ENCODE measurements around the gene SARDH. TPM values are rescaled to one million over a fixed set of nuclear protein-coding genes. Genes with fewer than 3 reads are reported as not detected.
"Not testable (repeated sequence)": the region's sequence is repeated elsewhere in the genome, so short reads cannot be mapped to it uniquely, and the experiment has no call there.

The SARDH gene
- total RNA-seq, 1 experiment from 2014 or later, result 20.9 TPM

DNA sequence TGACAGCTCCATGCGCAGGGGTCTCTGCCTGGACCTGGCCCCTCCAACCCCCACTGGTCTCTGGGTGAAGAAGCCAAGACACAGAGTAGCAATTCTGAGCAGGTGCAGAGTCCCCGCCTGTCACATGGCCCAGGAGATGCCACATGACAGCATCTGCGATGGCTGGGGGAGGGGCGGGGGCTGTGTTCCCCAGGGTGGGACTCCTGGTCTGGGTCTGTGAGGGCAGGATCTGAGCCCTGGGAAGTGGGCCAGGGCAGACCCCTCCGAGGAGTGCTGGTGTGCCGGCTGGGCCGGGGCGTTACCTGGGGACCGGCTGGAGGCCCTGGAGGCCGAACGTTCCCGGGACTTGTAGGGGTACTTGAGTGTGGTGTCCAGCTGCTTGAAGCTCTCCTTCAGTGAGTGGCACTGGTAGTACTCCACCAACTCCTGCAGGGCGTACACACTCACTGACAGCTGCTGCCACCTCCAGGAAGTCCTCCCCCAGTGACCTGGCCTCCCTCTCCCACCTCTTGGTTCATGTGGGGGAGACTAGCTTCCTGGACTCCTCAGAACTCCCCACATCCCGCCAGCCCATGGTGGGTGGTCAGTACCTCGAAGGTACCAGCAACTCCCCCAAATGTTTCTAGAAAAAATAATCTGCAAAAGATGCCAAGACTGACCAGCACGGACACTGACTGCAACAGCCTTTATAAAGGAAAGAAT lies 32.1 kb upstream of the SARDH start:
- Histone ChIP-seq H3K36me3 (peaks cover 89% of the 10 kb centered on the region), H3K27me3 (replicated peaks) (no peaks in the 10 kb centered on the region), H3K27ac (no peak overlapping the region), H3K9me3 (replicated peaks) (peaks cover 9% of the 10 kb centered on the region), H3K4me3 (no peak overlapping the region), H3K4me1 (replicated peaks) (peaks cover 18% of the 10 kb centered on the region)
- DNase-seq (ENCODE audit: low read depth in 1 of 2, low spot score in 2 of 2), result peak in 1 of 2 experiments; percentile 40

DNA sequence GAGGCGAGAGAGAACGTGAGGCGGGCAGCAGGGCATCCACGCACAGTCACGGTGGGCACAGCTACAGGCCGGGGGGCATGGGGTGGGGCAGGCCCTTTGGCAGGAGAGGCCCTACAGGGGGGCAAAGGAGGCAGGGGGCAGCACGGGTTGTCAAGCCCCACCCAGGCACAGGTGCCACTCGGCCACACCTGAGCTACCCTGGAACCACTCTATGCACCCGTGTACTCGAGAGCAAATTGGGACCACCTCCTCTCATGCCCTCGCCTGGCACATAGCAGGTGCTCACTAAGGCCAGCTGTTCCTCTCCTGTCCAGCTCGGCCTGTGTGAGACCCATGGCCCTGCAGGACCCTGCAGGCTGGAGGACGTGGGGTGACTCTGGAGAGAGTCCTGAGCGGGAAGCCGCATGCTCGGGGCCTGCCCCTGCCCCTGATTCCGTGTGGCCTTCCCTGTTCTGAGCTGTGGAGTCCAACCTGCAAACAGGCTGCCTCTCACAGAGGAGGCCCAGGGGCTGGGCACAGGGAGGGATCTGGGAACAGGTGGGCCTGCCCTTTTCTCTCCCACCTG lies 31.4 kb upstream of the SARDH start:
- peaks cover 9% of the 10 kb centered on the region for H3K9me3 ChIP-seq (replicated peaks)
- no peak overlapping the region for H3K4me3 ChIP-seq
- DNase-seq (ENCODE audit: low read depth in 1 of 2, low spot score in 2 of 2), result peak in 1 of 2 experiments; percentile 29
- H3K27ac ChIP-seq, result no peak overlapping the region
- peaks cover 89% of the 10 kb centered on the region for H3K36me3 ChIP-seq
- no peaks in the 10 kb centered on the region for H3K27me3 ChIP-seq (replicated peaks)
- peaks cover 13% of the 10 kb centered on the region for H3K4me1 ChIP-seq (replicated peaks)

DNA sequence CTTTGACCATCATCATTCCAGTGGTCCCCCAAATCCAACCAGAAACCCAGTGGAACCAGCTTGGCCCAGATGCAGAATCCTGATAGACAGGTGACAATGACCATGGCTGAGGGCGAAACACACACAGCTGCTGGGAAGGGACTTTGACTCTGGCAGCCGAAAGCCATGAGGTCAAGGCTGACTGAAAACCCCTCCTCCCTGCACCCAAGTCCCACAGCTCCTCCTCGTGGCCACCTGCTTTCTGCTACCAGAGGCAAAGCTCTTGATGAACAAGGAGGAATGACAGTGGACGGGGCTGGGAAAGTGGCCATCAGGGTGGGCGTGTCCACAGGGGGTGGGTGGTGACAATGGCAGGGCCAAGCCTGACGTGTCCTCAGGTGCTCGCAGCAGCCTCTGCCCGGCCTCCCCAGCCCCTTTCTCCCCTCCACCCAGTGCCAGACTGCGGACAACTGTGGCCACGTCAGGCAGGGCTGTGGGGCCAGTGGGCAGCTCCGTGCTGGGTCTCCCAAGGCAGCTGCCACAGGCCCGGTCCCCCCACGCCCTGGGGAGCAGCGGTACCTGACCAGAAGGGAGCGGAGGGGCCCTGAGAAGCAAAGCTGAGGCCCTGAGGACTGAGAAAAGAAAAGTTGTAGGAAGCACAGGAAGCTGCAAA lies 30.8 kb upstream of the SARDH start:
- Histone ChIP-seq H3K4me1 (replicated peaks) (peaks cover 11% of the 10 kb centered on the region), H3K27ac (no peak overlapping the region), H3K4me3 (no peak overlapping the region), H3K36me3 (peaks cover 89% of the 10 kb centered on the region), H3K27me3 (replicated peaks) (no peaks in the 10 kb centered on the region), H3K9me3 (replicated peaks) (peaks cover 9% of the 10 kb centered on the region)
- DNase-seq (ENCODE audit: low read depth in 1 of 2, low spot score in 2 of 2), result peak in 1 of 2 experiments; percentile 37

DNA sequence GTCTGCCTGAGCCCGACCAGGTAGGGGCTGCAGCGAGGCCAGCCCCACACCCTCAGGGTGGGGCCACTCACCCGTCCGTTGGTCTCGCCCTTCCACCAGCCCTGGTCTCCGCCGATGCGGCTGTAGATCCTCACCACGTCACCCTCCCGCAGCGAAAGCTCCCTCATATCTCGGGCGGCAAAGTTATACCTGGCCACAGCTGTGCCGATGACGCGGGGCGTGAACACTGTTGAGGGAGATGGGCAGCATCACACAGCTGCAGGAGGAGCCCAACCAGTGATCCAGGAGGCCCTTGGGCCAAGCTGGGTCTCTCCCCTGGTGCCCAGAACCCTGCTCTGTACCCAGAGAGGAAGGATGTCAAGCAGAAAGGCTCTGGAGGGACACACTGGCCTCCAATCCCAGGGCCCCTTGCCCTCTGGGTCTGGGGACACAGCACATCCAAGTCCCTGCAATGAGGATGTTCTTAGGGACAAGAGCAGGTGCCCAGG lies 30.3 kb upstream of the SARDH start:
- peaks cover 90% of the 10 kb centered on the region for H3K36me3 ChIP-seq
- H3K9me3 ChIP-seq (replicated peaks), result peaks cover 9% of the 10 kb centered on the region
- H3K4me1 ChIP-seq (replicated peaks), result peaks cover 11% of the 10 kb centered on the region
- DNase-seq (ENCODE audit: low read depth in 1 of 2, low spot score in 2 of 2), result peak in 1 of 2 experiments; percentile 31
- H3K27me3 ChIP-seq (replicated peaks), result no peaks in the 10 kb centered on the region
- H3K27ac ChIP-seq, result no peak overlapping the region
- no peak overlapping the region for H3K4me3 ChIP-seq

DNA sequence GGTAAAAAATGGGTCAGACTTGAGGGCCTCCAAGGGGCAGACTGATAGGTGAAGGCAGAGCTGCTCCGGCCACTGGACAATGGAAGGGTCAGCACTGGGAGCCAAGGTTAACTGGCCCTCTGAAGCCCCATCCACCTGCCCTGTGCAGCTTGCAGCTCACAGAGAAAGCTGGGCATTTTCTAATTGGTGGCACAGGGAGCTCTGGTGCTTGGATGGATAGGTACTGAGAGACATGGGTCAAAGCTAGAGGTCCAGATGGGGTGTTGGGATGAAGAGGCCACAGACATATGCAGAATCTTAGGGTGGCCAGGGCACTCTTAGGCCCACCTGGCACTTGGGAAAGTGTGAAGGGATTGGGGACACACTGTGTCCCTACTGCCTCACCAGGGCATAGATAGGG lies 29.5 kb upstream of the SARDH start:
- peaks cover 95% of the 10 kb centered on the region for H3K36me3 ChIP-seq
- H3K27me3 ChIP-seq (replicated peaks), result no peaks in the 10 kb centered on the region
- DNase-seq (ENCODE audit: low read depth in 1 of 2, low spot score in 2 of 2), result peak in 1 of 2 experiments; percentile 11
- peaks cover 9% of the 10 kb centered on the region; the same call in 1 of the 2 replicates for H3K4me1 ChIP-seq (replicated peaks)
- H3K27ac ChIP-seq, result no peak overlapping the region
- H3K4me3 ChIP-seq, result no peak overlapping the region
- H3K9me3 ChIP-seq (replicated peaks), result peaks cover 9% of the 10 kb centered on the region

DNA sequence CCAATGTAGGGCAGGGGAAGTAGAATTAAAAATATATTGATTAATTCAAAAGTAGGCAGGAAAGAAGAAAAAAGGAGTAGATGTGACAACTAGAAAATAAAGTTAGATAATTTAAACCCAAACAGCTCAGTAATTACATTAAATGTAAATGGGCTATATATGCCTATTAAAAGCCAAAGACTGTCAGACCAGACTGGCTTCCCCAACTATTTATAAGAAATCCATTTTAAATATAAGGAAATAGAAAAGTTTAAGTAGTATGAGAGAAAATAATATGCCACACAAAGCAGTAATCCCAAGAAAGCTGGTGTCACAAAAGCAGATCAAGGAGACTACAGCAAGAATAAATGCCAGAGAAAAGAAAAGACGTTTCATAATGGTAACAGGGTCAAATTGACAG lies 28.9 kb upstream of the SARDH start:
- H3K27me3 ChIP-seq (replicated peaks), result no peaks in the 10 kb centered on the region
- H3K9me3 ChIP-seq (replicated peaks), result peaks cover 9% of the 10 kb centered on the region
- no peak overlapping the region for H3K4me3 ChIP-seq
- peaks cover 9% of the 10 kb centered on the region; the same call in 1 of the 2 replicates for H3K4me1 ChIP-seq (replicated peaks)
- no peak for DNase-seq (ENCODE audit: low read depth in 1 of 2, low spot score in 2 of 2)
- H3K27ac ChIP-seq, result no peak overlapping the region
- peaks cover 91% of the 10 kb centered on the region for H3K36me3 ChIP-seq

DNA sequence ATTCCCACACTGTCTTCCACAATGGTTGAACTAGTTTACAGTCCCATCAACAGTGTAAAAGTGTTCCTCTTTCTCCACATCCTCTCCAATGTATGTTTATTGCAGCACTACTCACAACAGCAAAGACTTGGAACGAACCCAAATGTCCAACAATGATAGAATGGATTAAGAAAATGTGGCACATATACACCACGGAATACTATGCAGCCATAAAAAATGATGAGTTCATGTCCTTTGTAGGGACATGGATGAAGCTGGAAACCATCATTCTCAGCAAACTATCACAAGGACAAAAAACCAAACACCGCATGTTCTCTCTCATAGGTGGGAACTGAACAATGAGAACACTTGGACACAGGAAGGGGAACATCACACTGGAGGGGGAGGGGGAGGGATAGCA lies 28.1 kb upstream of the SARDH start:
- not testable (repeated sequence) for H3K9me3 ChIP-seq (replicated peaks); H3K27me3 ChIP-seq (replicated peaks); H3K4me1 ChIP-seq (replicated peaks); H3K4me3 ChIP-seq; DNase-seq (ENCODE audit: low read depth in 1 of 2, low spot score in 2 of 2); H3K27ac ChIP-seq
- peaks cover 84% of the 10 kb centered on the region for H3K36me3 ChIP-seq

DNA sequence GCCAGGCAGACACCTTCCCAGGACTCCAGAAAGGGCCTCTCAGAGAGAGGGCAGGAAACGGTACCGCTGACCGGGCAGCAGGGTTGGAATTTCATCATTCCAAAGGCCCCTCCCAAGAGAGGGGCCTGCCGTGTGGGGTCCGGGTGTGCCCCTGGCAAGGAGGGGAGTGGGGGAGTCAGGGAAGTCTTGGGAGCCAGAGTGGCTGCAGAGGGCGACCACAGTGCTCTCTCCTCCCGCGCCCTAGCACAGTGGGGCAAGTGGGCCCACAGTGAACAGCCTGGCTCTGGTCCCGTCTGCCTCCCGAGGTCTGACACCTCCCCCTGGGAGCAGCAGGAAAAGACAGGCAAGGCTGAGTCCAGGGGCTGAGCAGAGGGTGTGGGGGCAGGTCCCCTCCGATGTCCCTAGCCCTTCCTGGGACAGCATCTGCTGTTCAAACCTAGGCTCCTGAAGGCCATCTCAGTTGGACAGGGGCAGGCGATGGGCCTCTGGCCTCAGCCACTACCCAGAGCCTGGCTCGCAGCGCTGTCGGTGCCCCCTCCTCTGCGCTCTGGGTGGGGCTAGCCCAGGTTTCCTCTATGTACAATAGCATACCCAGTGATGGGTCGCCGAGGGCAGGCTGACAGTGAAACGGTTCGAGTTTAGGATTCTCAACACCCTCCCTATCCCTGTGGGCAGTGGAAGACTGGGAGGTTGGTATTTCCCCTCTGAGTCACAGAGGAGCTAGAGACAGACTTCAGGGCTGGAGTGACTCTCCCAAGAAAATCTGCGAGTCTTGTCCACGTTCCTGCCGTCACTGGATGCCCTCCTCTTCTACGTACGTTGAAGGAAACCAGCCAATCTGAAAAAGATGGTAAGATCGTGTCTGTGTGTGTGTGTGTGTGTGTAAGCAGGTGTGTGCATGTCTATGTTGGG lies 25.4 kb upstream of the SARDH start:
- Histone ChIP-seq H3K9me3 (replicated peaks) (peaks cover 9% of the 10 kb centered on the region), H3K27me3 (replicated peaks) (no peaks in the 10 kb centered on the region), H3K36me3 (peaks cover 57% of the 10 kb centered on the region), H3K4me1 (replicated peaks) (peaks cover 9% of the 10 kb centered on the region; the same call in 1 of the 2 replicates), H3K4me3 (no peak overlapping the region), H3K27ac (no peak overlapping the region)
- DNase-seq (ENCODE audit: low read depth in 1 of 2, low spot score in 2 of 2), result peak in 1 of 2 experiments; percentile 46

DNA sequence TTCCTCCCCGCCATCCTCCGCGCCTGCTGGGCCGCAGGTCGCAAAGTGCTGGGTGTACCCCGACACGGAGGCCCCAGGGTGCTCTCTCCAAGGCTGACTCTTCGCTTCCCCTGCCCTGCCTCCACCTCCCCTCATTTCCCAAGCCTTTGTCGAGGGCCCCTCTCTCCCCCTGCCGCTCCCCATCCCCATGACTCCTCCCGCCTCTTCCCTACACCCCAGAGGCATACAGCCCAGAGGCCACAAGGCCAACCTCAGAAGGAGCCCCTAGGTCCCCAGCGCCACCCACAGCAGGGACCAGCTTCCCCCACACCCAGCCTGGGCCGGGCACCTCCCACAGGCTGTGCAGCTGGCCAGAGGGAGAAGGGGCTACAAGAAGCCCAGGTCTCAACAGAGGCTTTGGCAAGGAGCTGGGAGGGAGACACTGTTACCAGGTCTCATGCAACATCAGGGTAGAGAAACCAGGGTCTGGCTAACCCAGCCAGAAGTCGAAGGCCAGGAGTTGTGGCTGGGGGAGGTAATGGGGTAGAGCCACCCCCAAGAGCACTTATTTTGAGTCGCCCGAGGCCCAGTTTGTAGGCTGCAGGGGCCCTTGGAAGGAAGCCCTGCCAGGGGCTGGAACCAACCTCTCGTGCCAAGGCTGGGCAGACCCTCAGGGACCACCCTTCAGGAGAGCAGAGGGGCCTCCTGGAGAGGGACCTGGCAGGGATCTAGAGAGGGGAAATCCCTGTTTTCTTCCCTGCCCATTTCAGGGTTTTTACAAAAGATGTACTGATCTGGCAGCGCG lies 24.5 kb upstream of the SARDH start:
- Histone ChIP-seq H3K4me1 (replicated peaks) (peaks cover 9% of the 10 kb centered on the region; the same call in 1 of the 2 replicates), H3K4me3 (no peak overlapping the region), H3K9me3 (replicated peaks) (peaks cover 7% of the 10 kb centered on the region; the same call in 1 of the 2 replicates), H3K36me3 (peaks cover 48% of the 10 kb centered on the region), H3K27ac (no peak overlapping the region), H3K27me3 (replicated peaks) (no peaks in the 10 kb centered on the region)
- peak in 1 of 2 experiments; percentile 33 for DNase-seq (ENCODE audit: low read depth in 1 of 2, low spot score in 2 of 2)

DNA sequence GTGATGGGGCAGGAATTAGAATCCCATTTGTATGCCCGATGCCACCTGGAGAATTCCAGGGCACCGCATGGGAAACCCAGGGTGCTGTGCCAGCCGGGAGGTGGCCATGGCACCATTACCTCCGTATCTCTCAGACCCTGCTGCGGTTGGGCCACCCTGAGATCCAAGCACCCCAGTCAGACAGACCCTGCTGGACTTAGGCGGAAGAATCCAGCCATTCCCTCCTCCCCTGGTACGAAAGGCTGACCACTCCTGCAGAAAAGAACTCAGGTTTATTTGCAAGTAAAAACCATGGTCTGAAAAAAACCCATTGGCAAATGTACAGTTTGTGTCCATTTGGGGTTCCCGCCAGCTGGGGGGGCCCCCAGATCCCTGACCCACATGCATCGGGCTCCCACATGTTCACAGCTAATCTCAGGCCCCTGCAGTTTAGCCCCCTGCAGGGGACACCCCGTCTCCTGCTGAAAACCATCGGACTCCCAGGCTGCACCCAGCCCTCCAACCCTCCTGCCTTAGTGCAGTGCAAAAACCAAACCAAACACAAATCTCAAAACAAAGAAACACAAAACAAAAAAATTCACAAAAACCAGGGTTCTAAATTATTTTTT lies 23.6 kb upstream of the SARDH start:
- Histone ChIP-seq H3K36me3 (peaks cover 39% of the 10 kb centered on the region), H3K27ac (no peak overlapping the region), H3K27me3 (replicated peaks) (no peaks in the 10 kb centered on the region), H3K9me3 (replicated peaks) (no peaks in the 10 kb centered on the region), H3K4me3 (no peak overlapping the region), H3K4me1 (replicated peaks) (peaks cover 9% of the 10 kb centered on the region; the same call in 1 of the 2 replicates)
- peak in 1 of 2 experiments; percentile 8 for DNase-seq (ENCODE audit: low read depth in 1 of 2, low spot score in 2 of 2)

DNA sequence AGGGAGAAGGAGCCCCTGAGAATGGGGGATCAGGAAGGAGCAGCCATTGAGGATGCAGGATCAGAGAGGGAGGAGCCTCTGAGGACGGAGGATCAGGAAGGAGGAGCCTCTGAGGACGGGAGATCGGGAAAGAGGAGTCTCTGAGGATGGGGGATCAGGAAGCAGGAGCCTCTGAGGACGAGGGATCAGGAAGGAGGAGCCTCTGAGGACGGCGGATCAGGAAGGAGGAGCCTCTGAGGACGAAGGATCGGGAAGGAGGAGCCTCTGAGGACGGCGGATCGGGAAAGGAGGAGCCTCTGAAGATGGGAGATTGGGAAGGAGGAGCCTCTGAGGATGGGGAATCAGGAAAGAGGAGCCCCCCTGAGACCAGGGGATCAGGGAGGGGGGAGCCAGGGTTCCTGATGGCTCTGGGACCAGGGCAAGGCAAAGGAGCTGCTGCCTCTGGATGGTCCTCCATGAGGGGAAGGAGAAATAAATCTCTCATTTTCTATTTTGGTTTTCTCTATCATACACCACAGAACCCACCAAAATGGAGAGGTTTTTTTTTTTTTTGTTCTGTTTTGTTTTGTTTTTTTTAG lies 22.6 kb upstream of the SARDH start:
- Histone ChIP-seq H3K4me3 (no peak overlapping the region), H3K27me3 (replicated peaks) (no peaks in the 10 kb centered on the region), H3K36me3 (peaks cover 32% of the 10 kb centered on the region), H3K9me3 (replicated peaks) (no peaks in the 10 kb centered on the region), H3K27ac (no peak overlapping the region), H3K4me1 (replicated peaks) (peaks cover 9% of the 10 kb centered on the region; the same call in 1 of the 2 replicates)
- DNase-seq (ENCODE audit: low read depth in 1 of 2, low spot score in 2 of 2), result peak in 1 of 2 experiments; percentile 6

DNA sequence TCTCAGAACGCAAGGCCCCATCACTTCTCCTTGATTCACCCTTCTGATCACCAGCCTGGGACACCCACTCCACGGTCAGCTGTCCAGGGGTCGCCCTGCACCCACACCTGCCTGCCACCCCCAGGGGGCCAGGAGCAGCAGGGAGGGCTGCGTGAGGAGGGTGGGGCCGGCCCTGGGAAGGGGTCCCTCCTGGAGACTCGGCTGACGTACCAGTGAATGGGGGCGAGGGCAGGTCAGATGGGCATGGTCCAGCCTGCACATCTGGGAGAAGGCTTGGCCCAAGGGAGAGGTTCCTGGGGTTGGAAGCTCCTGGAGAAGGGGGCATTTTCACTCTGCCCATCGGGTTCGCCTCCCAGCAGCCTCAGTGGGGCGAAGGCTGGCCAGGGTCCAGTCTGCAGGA lies 21.8 kb upstream of the SARDH start:
- Histone ChIP-seq H3K36me3 (peaks cover 23% of the 10 kb centered on the region), H3K4me1 (replicated peaks) (peaks cover 9% of the 10 kb centered on the region; the same call in 1 of the 2 replicates), H3K9me3 (replicated peaks) (no peaks in the 10 kb centered on the region), H3K27ac (no peak overlapping the region), H3K4me3 (no peak overlapping the region), H3K27me3 (replicated peaks) (no peaks in the 10 kb centered on the region)
- peak in 1 of 2 experiments; percentile 12 for DNase-seq (ENCODE audit: low read depth in 1 of 2, low spot score in 2 of 2)

Data from SJSA1 (cell line).